ENCODE data around the gene KIAA0586.
"Not testable (repeated sequence)": the region's sequence is repeated elsewhere in the genome, so short reads cannot be mapped to it uniquely, and the experiment has no call there.

Gene KIAA0586

GRCh38 chr14:58415636-58416547, 11.6 kb upstream of the KIAA0586 start:
- H3K4me1 ChIP-seq (ENCODE audit: control insufficient read depth, insufficient read depth, low read length), result no peaks in the 10 kb centered on the region
- peaks cover 75% of the 10 kb centered on the region for H3K36me3 ChIP-seq (ENCODE audit: control insufficient read depth, insufficient read depth, low read length, severe bottlenecking)
- H3K9me3 ChIP-seq (ENCODE audit: control insufficient read depth, low read length), result no peaks in the 10 kb centered on the region
- H3K9ac ChIP-seq (ENCODE audit: low read length), result no peak overlapping the region
- no peak overlapping the region for H3K4me3 ChIP-seq (ENCODE audit: low read length)
- no peaks in the 10 kb centered on the region for H3K27me3 ChIP-seq (replicated peaks; ENCODE audit: control insufficient read depth, insufficient read depth, low read length)
- DNase-seq (ENCODE audit: low read depth), result no peak

- H3K36me3 ChIP-seq (ENCODE audit: control insufficient read depth, insufficient read depth, low read length, severe bottlenecking), result peaks cover 74% of the 10 kb centered on the region
- not testable (repeated sequence) for H3K9ac ChIP-seq (ENCODE audit: low read length); DNase-seq (ENCODE audit: low read depth); H3K9me3 ChIP-seq (ENCODE audit: control insufficient read depth, low read length); H3K4me3 ChIP-seq (ENCODE audit: low read length); H3K27me3 ChIP-seq (replicated peaks; ENCODE audit: control insufficient read depth, insufficient read depth, low read length); H3K4me1 ChIP-seq (ENCODE audit: control insufficient read depth, insufficient read depth, low read length)
Measured at GRCh38 chr14:58416934-58417333, 10.6 kb upstream of the KIAA0586 start.

DNA sequence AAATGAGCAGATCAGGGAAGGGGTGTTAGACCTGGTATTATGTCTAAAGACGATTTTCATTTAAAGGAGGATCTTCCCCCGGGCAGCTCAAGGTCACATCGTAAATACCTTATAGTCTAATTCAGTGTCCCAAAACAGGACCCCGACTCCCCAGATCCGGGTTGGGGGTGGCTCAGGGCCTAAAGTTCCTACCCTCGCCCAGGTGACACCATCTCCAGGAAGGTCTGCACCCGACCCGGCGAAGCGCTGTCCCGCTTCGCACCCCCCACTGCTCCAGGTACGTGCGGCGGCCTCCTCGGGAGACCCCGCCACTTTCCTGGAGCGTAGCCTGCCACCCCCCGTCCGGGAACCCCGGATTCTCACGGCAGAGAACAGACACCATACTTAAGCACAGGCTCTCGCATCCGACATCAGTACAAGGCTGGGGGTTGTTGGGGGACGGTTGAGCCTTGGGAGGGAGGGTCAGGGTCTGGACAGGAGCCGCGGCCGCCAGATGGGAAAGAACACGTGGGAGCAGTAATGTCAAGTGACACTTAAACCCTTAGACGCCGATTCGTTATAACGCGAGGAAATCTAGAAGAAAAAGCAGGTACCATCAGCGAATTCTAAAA, 744 bp upstream of the KIAA0586 start:
- DNase-seq (ENCODE audit: low read depth), result peak; percentile 77
- Histone ChIP-seq H3K9me3 (ENCODE audit: control insufficient read depth, low read length) (no peaks in the 10 kb centered on the region), H3K4me3 (ENCODE audit: low read length) (peak overlapping the region; percentile 94), H3K9ac (ENCODE audit: low read length) (peak overlapping the region; percentile 99), H3K27me3 (replicated peaks; ENCODE audit: control insufficient read depth, insufficient read depth, low read length) (no peaks in the 10 kb centered on the region), H3K4me1 (ENCODE audit: control insufficient read depth, insufficient read depth, low read length) (peaks cover 21% of the 10 kb centered on the region), H3K36me3 (ENCODE audit: control insufficient read depth, insufficient read depth, low read length, severe bottlenecking) (peaks cover 23% of the 10 kb centered on the region)

DNA sequence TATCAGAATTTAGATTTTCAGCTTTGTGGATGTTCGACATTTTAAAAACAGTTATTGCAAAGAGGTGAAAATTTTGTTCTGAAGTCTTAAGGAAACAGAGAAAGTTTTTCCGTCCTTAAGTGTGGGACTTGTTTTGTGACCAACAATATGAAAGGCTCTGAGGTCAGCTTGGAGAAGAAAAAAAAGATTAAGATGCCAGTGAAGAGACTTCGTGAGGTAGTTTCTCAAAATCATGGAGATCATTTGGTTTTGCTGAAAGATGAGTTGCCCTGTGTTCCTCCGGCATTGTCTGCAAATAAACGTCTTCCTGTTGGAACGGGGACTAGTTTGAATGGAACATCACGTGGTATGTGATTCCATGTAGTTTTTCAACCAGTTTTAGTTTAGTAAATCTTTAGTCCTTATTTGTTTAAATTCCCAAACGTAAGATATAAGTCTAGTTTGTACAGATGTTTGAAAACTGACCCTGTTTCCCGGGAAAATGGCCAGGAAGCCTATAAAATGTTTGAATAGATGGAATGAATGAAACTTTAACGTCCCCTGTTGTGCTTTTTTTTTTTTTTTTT, 682 bp downstream of the KIAA0586 start:
- H3K4me1 ChIP-seq (ENCODE audit: control insufficient read depth, insufficient read depth, low read length), result peaks cover 21% of the 10 kb centered on the region
- peak overlapping the region; percentile 99 for H3K9ac ChIP-seq (ENCODE audit: low read length)
- peak; percentile 77 for DNase-seq (ENCODE audit: low read depth)
- no peaks in the 10 kb centered on the region for H3K9me3 ChIP-seq (ENCODE audit: control insufficient read depth, low read length)
- no peaks in the 10 kb centered on the region for H3K27me3 ChIP-seq (replicated peaks; ENCODE audit: control insufficient read depth, insufficient read depth, low read length)
- peaks cover 22% of the 10 kb centered on the region for H3K36me3 ChIP-seq (ENCODE audit: control insufficient read depth, insufficient read depth, low read length, severe bottlenecking)
- H3K4me3 ChIP-seq (ENCODE audit: low read length), result peak overlapping the region; percentile 94

DNA sequence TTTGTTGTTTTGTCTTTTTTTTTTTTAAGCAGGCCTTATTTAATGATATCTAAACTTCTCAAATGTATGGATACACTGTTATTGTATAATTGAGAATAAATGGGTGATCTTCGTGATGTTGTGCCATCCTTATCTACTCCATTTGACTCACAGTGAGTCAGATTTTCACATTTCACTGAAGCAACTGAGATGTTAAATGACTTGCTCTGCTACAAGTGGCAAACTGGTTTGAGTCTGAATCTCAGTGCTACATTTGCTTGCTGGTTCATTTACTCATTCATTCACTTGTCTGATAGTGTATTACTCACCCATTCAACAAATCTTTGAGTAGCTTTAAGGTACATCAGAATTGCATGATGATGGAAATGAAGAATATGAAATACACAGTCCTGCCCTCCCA, 2.6 kb downstream of the KIAA0586 start:
- no peak overlapping the region for H3K4me3 ChIP-seq (ENCODE audit: low read length)
- peaks cover 21% of the 10 kb centered on the region for H3K4me1 ChIP-seq (ENCODE audit: control insufficient read depth, insufficient read depth, low read length)
- H3K9ac ChIP-seq (ENCODE audit: low read length), result no peak overlapping the region
- peak; percentile 25 for DNase-seq (ENCODE audit: low read depth)
- H3K27me3 ChIP-seq (replicated peaks; ENCODE audit: control insufficient read depth, insufficient read depth, low read length), result no peaks in the 10 kb centered on the region
- peaks cover 28% of the 10 kb centered on the region for H3K36me3 ChIP-seq (ENCODE audit: control insufficient read depth, insufficient read depth, low read length, severe bottlenecking)
- H3K9me3 ChIP-seq (ENCODE audit: control insufficient read depth, low read length), result no peaks in the 10 kb centered on the region

DNA sequence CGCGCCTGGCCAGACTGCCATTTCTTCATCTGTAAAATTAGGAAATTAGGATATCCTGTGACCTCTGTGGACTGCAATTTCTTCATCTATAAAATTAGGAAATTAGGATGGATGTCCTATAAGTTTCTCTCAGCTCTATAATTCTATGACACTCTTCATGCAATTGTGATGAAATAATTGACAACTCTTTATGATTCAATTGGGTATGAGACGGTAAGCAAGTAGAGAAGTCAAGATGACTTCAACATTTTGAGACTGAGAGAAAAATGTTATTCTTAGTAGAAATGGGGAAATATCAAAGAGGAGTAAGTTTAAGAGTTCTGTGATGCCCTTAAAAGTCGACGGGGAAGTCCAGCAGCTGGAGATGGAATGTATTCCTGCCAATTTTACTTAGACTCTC, 12.0 kb downstream of the KIAA0586 start:
- Histone ChIP-seq H3K27me3 (replicated peaks; ENCODE audit: control insufficient read depth, insufficient read depth, low read length) (no peaks in the 10 kb centered on the region), H3K4me1 (ENCODE audit: control insufficient read depth, insufficient read depth, low read length) (no peaks in the 10 kb centered on the region), H3K4me3 (ENCODE audit: low read length) (no peak overlapping the region), H3K9ac (ENCODE audit: low read length) (no peak overlapping the region), H3K9me3 (ENCODE audit: control insufficient read depth, low read length) (no peaks in the 10 kb centered on the region), H3K36me3 (ENCODE audit: control insufficient read depth, insufficient read depth, low read length, severe bottlenecking) (peaks cover 53% of the 10 kb centered on the region)
- DNase-seq (ENCODE audit: low read depth), result no peak

DNA sequence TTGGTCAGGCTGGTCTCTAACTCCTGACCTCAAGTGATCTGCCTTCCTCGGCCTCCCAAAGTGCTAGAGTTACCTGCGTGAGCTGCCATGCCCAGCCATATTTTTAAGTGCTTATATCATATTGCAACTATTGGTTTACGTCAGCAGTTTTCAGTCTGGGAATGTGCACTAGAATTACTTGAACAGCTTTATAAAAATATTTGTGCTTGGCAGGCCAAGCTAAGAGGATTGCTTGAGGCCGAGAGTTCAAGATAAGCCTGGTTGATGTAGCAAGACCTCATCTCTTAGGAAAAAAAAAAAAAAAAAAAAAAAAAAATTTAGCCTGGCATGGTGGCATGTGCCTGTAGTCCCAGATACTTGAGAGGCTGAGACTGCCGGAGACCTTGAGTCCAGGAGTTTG, 17.1 kb downstream of the KIAA0586 start:
- Histone ChIP-seq H3K9ac (ENCODE audit: low read length) (no peak overlapping the region), H3K36me3 (ENCODE audit: control insufficient read depth, insufficient read depth, low read length, severe bottlenecking) (peaks cover 54% of the 10 kb centered on the region), H3K4me3 (ENCODE audit: low read length) (no peak overlapping the region), H3K27me3 (replicated peaks; ENCODE audit: control insufficient read depth, insufficient read depth, low read length) (no peaks in the 10 kb centered on the region), H3K9me3 (ENCODE audit: control insufficient read depth, low read length) (no peaks in the 10 kb centered on the region), H3K4me1 (ENCODE audit: control insufficient read depth, insufficient read depth, low read length) (no peaks in the 10 kb centered on the region)
- DNase-seq (ENCODE audit: low read depth), result no peak

DNA sequence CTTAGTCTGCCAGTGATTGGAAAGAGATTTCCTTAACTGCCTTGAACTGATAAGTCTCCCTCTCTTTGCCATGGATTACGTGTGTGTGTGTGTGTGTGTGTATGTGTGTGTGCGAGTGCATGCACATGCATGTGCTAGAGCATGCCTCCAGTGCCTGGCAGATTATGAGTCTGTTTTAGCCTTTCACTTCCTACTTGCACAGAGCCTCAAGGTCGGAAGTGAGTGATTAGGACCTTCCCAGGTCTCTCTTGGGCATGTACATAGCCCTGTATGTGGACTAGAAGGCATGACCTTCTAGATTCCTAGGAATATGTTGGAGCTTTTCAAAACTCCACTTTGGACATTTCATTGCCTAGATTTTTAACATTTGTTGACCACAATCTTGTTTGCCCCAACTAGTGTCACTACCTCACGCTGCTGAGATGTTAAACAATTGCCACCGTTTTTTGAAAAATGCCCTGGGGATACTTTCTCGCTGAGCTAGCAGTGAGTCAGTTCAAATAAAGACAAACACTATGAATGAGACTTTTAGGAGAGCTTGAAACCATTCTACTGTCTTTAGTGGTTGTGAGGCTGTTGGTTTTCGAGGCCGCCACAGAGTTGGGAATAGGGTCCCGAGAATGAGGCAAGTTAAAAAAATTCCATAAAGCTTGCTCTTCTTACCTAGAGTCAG, 28.2 kb downstream of the KIAA0586 start:
- DNase-seq (ENCODE audit: low read depth), result peak; percentile 53
- Histone ChIP-seq H3K9ac (ENCODE audit: low read length) (no peak overlapping the region), H3K36me3 (ENCODE audit: control insufficient read depth, insufficient read depth, low read length, severe bottlenecking) (peaks cover 41% of the 10 kb centered on the region), H3K27me3 (replicated peaks; ENCODE audit: control insufficient read depth, insufficient read depth, low read length) (no peaks in the 10 kb centered on the region), H3K4me3 (ENCODE audit: low read length) (no peak overlapping the region), H3K4me1 (ENCODE audit: control insufficient read depth, insufficient read depth, low read length) (no peaks in the 10 kb centered on the region), H3K9me3 (ENCODE audit: control insufficient read depth, low read length) (no peaks in the 10 kb centered on the region)

- no peaks in the 10 kb centered on the region for H3K27me3 ChIP-seq (replicated peaks; ENCODE audit: control insufficient read depth, insufficient read depth, low read length)
- H3K36me3 ChIP-seq (ENCODE audit: control insufficient read depth, insufficient read depth, low read length, severe bottlenecking), result peaks cover 59% of the 10 kb centered on the region
- H3K9me3 ChIP-seq (ENCODE audit: control insufficient read depth, low read length), result no peaks in the 10 kb centered on the region
- no peak for DNase-seq (ENCODE audit: low read depth)
- no peak overlapping the region for H3K4me3 ChIP-seq (ENCODE audit: low read length)
- H3K9ac ChIP-seq (ENCODE audit: low read length), result no peak overlapping the region
- H3K4me1 ChIP-seq (ENCODE audit: control insufficient read depth, insufficient read depth, low read length), result no peaks in the 10 kb centered on the region
Measured at GRCh38 chr14:58460772-58461171, 33.3 kb downstream of the KIAA0586 start.

- Histone ChIP-seq H3K9me3 (ENCODE audit: control insufficient read depth, low read length) (no peaks in the 10 kb centered on the region), H3K9ac (ENCODE audit: low read length) (no peak overlapping the region), H3K36me3 (ENCODE audit: control insufficient read depth, insufficient read depth, low read length, severe bottlenecking) (peaks cover 61% of the 10 kb centered on the region), H3K4me1 (ENCODE audit: control insufficient read depth, insufficient read depth, low read length) (no peaks in the 10 kb centered on the region), H3K4me3 (ENCODE audit: low read length) (no peak overlapping the region), H3K27me3 (replicated peaks; ENCODE audit: control insufficient read depth, insufficient read depth, low read length) (no peaks in the 10 kb centered on the region)
- DNase-seq (ENCODE audit: low read depth), result no peak
Measured at GRCh38 chr14:58463147-58463546, 35.6 kb downstream of the KIAA0586 start.

DNA sequence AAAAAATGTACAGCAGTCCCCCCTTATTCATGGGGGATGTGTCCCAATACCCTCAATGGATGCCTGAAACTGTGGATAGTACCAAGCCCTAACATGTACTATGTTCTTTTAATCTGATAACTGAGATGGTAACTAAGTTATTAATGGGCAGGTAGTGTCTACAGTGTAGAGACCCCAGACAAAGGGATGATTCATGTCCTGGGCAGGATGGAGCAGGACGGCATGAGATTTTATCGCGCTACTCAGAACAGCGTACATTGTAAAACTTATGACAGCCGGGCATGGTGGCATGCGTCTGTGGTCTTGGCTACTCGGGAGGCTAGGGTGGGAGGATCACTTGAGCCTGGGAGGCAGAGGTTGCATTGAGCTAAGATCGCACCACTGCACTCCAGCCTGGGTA, 37.1 kb downstream of the KIAA0586 start:
- H3K36me3 ChIP-seq (ENCODE audit: control insufficient read depth, insufficient read depth, low read length, severe bottlenecking), result peaks cover 62% of the 10 kb centered on the region
- no peaks in the 10 kb centered on the region for H3K9me3 ChIP-seq (ENCODE audit: control insufficient read depth, low read length)
- H3K4me3 ChIP-seq (ENCODE audit: low read length), result no peak overlapping the region

More for the DNA sequence above, 37.1 kb downstream of the KIAA0586 start:
- H3K9ac ChIP-seq (ENCODE audit: low read length), result no peak overlapping the region
- H3K4me1 ChIP-seq (ENCODE audit: control insufficient read depth, insufficient read depth, low read length), result no peaks in the 10 kb centered on the region
- no peak for DNase-seq (ENCODE audit: low read depth)
- H3K27me3 ChIP-seq (replicated peaks; ENCODE audit: control insufficient read depth, insufficient read depth, low read length), result no peaks in the 10 kb centered on the region
